HEK293 (cell line): ENCODE results near the gene SLC3A2.

Source experiments
- BCL11A ChIP-seq: fragments of 450-650 bp; formaldehyde crosslinking; IDR thresholded peaks from 2 replicates; pipeline ENCODE4 v1.5.1; 2016; ENCODE audit warnings: low read depth, missing biosample characterization, missing genetic modification characterization
- HOXA7 ChIP-seq: sonication (generic); formaldehyde crosslinking; IDR thresholded peaks from 2 replicates; pipeline ENCODE4 v1.8.1; 2022; ENCODE audit warnings: missing genetic modification reagents, borderline replicate concordance
- KLF10 ChIP-seq: fragments of 450-650 bp; IDR thresholded peaks from 2 replicates; pipeline ENCODE4 v1.5.1; 2018; ENCODE audit warnings: missing biosample characterization, mild to moderate bottlenecking, missing genetic modification characterization
- PATZ1 ChIP-seq: fragments of 450-650 bp; formaldehyde crosslinking; IDR thresholded peaks from 2 replicates; pipeline ENCODE4 v1.5.1; 2016; ENCODE audit warnings: missing biosample characterization, missing genetic modification characterization
- WT1 ChIP-seq: fragments of 450-650 bp; formaldehyde crosslinking; IDR thresholded peaks from 2 replicates; pipeline ENCODE4 v1.5.1; 2016; ENCODE audit warnings: missing biosample characterization, missing genetic modification characterization
- ZBTB8A ChIP-seq: fragments of 450-650 bp; formaldehyde crosslinking; IDR thresholded peaks from 2 replicates; pipeline ENCODE4 v1.5.1; 2016; ENCODE audit warnings: missing biosample characterization, missing genetic modification characterization
- ZFP3 ChIP-seq: fragments of 450-650 bp; formaldehyde crosslinking; IDR thresholded peaks from 2 replicates; pipeline ENCODE4 v1.5.1; 2016; ENCODE audit warnings: low read depth, missing biosample characterization, missing genetic modification characterization
- ZNF121 ChIP-seq: fragments of 450-650 bp; formaldehyde crosslinking; IDR thresholded peaks from 2 replicates; pipeline ENCODE4 v1.5.1; 2016; ENCODE audit warnings: missing biosample characterization, missing genetic modification characterization
- ZNF157 ChIP-seq: fragments of 450-650 bp; formaldehyde crosslinking; IDR thresholded peaks from 2 replicates; pipeline ENCODE4 v1.5.1; 2016; ENCODE audit warnings: missing biosample characterization, missing genetic modification characterization
- ZNF18 ChIP-seq: fragments of 450-650 bp; formaldehyde crosslinking; IDR thresholded peaks from 2 replicates; pipeline ENCODE4 v1.5.1; 2016; ENCODE audit warnings: missing biosample characterization, missing genetic modification characterization
- ZNF211 ChIP-seq: fragments of 450-650 bp; formaldehyde crosslinking; IDR thresholded peaks from 2 replicates; pipeline ENCODE4 v1.5.1; 2016; ENCODE audit warnings: low read depth, missing biosample characterization, missing genetic modification characterization
- ZNF239 ChIP-seq: fragments of 450-650 bp; formaldehyde crosslinking; IDR thresholded peaks from 2 replicates; pipeline ENCODE4 v1.5.1; 2016; ENCODE audit warnings: missing biosample characterization, missing genetic modification characterization
- ZNF280C ChIP-seq: fragments of 450-650 bp; formaldehyde crosslinking; IDR thresholded peaks from 2 replicates; pipeline ENCODE4 v1.5.1; 2016; ENCODE audit warnings: missing biosample characterization, missing genetic modification characterization
- ZNF48 ChIP-seq: fragments of 450-650 bp; formaldehyde crosslinking; IDR thresholded peaks from 2 replicates; pipeline ENCODE4 v1.5.1; 2016; ENCODE audit warnings: missing biosample characterization, missing genetic modification characterization
- ZNF660 ChIP-seq: fragments of 450-650 bp; IDR thresholded peaks from 2 replicates; pipeline ENCODE4 v1.5.1; 2018; ENCODE audit warnings: missing biosample characterization, mild to moderate bottlenecking, missing genetic modification characterization
- TF ChIP-seq, protein P1 (sequence below): fragments of 450-650 bp; formaldehyde crosslinking; IDR thresholded peaks from 2 replicates; pipeline ENCODE4 v1.5.1; 2016; ENCODE audit warnings: missing biosample characterization, missing genetic modification characterization, borderline replicate concordance
- TF ChIP-seq, protein P2 (sequence below): fragments of 450-650 bp; formaldehyde crosslinking; IDR thresholded peaks from 2 replicates; pipeline ENCODE4 v1.5.1; 2017; ENCODE audit warnings: missing biosample characterization, missing genetic modification characterization
- TF ChIP-seq, protein P3 (sequence below): fragments of 450-650 bp; IDR thresholded peaks from 2 replicates; pipeline ENCODE4 v1.5.1; 2018; ENCODE audit warnings: missing biosample characterization, mild to moderate bottlenecking, missing genetic modification characterization

The SLC3A2 gene

GRCh38 chr11:62855571-62856332, 24.9 kb upstream of the SLC3A2 start (continued):
- TF ChIP-seq, protein P1, sequence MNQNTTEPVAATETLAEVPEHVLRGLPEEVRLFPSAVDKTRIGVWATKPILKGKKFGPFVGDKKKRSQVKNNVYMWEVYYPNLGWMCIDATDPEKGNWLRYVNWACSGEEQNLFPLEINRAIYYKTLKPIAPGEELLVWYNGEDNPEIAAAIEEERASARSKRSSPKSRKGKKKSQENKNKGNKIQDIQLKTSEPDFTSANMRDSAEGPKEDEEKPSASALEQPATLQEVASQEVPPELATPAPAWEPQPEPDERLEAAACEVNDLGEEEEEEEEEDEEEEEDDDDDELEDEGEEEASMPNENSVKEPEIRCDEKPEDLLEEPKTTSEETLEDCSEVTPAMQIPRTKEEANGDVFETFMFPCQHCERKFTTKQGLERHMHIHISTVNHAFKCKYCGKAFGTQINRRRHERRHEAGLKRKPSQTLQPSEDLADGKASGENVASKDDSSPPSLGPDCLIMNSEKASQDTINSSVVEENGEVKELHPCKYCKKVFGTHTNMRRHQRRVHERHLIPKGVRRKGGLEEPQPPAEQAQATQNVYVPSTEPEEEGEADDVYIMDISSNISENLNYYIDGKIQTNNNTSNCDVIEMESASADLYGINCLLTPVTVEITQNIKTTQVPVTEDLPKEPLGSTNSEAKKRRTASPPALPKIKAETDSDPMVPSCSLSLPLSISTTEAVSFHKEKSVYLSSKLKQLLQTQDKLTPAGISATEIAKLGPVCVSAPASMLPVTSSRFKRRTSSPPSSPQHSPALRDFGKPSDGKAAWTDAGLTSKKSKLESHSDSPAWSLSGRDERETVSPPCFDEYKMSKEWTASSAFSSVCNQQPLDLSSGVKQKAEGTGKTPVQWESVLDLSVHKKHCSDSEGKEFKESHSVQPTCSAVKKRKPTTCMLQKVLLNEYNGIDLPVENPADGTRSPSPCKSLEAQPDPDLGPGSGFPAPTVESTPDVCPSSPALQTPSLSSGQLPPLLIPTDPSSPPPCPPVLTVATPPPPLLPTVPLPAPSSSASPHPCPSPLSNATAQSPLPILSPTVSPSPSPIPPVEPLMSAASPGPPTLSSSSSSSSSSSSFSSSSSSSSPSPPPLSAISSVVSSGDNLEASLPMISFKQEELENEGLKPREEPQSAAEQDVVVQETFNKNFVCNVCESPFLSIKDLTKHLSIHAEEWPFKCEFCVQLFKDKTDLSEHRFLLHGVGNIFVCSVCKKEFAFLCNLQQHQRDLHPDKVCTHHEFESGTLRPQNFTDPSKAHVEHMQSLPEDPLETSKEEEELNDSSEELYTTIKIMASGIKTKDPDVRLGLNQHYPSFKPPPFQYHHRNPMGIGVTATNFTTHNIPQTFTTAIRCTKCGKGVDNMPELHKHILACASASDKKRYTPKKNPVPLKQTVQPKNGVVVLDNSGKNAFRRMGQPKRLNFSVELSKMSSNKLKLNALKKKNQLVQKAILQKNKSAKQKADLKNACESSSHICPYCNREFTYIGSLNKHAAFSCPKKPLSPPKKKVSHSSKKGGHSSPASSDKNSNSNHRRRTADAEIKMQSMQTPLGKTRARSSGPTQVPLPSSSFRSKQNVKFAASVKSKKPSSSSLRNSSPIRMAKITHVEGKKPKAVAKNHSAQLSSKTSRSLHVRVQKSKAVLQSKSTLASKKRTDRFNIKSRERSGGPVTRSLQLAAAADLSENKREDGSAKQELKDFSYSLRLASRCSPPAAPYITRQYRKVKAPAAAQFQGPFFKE (tag by site-specific recombination) = no peak
- TF ChIP-seq ZNF121 (tag by site-specific recombination) = no peak
- TF ChIP-seq WT1 (tag by site-specific recombination) = 0 out of 2 replicates have a peak, but pooled peaks have one; percentile 10
- TF ChIP-seq ZBTB8A (tag by site-specific recombination) = peak; percentile 27; the same call in 1 of the 2 replicates
- TF ChIP-seq PATZ1 (tag by site-specific recombination) = peak; percentile 40; the same call in 1 of the 2 replicates
- no peak for TF ChIP-seq BCL11A (tag by site-specific recombination)
- TF ChIP-seq ZNF211 (tag by site-specific recombination) = no peak
- TF ChIP-seq ZNF48 (tag by site-specific recombination) = no peak
- no peak for TF ChIP-seq ZFP3
- no peak for TF ChIP-seq HOXA7 (CRISPR knock-in tag)
- TF ChIP-seq ZNF280C (tag by site-specific recombination) = no peak
- TF ChIP-seq ZNF18 (tag by site-specific recombination) = 0 out of 2 replicates have a peak, but pooled peaks have one; percentile 15
- TF ChIP-seq, protein P2, sequence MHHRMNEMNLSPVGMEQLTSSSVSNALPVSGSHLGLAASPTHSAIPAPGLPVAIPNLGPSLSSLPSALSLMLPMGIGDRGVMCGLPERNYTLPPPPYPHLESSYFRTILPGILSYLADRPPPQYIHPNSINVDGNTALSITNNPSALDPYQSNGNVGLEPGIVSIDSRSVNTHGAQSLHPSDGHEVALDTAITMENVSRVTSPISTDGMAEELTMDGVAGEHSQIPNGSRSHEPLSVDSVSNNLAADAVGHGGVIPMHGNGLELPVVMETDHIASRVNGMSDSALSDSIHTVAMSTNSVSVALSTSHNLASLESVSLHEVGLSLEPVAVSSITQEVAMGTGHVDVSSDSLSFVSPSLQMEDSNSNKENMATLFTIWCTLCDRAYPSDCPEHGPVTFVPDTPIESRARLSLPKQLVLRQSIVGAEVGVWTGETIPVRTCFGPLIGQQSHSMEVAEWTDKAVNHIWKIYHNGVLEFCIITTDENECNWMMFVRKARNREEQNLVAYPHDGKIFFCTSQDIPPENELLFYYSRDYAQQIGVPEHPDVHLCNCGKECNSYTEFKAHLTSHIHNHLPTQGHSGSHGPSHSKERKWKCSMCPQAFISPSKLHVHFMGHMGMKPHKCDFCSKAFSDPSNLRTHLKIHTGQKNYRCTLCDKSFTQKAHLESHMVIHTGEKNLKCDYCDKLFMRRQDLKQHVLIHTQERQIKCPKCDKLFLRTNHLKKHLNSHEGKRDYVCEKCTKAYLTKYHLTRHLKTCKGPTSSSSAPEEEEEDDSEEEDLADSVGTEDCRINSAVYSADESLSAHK (tag by site-specific recombination) = no peak; the same call in 1 of the 2 replicates
- no peak for TF ChIP-seq KLF10 (tag by site-specific recombination)
- TF ChIP-seq, protein P3, sequence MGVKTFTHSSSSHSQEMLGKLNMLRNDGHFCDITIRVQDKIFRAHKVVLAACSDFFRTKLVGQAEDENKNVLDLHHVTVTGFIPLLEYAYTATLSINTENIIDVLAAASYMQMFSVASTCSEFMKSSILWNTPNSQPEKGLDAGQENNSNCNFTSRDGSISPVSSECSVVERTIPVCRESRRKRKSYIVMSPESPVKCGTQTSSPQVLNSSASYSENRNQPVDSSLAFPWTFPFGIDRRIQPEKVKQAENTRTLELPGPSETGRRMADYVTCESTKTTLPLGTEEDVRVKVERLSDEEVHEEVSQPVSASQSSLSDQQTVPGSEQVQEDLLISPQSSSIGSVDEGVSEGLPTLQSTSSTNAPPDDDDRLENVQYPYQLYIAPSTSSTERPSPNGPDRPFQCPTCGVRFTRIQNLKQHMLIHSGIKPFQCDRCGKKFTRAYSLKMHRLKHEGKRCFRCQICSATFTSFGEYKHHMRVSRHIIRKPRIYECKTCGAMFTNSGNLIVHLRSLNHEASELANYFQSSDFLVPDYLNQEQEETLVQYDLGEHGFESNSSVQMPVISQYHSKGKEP (tag by site-specific recombination) = no peak
- TF ChIP-seq ZNF157 (tag by site-specific recombination) = no peak
- TF ChIP-seq ZNF660 (tag by site-specific recombination) = peak; percentile 86
- TF ChIP-seq ZNF239 (tag by site-specific recombination) = no peak
